ENCODE measurements around the gene ST6GALNAC4. TPM values are rescaled to one million over a fixed set of nuclear protein-coding genes. Genes with fewer than 3 reads are reported as not detected.

Gene ST6GALNAC4
- total and polyA plus RNA-seq, 7 donors = 8.9 to 52.6 (median 24.3) TPM

DNA sequence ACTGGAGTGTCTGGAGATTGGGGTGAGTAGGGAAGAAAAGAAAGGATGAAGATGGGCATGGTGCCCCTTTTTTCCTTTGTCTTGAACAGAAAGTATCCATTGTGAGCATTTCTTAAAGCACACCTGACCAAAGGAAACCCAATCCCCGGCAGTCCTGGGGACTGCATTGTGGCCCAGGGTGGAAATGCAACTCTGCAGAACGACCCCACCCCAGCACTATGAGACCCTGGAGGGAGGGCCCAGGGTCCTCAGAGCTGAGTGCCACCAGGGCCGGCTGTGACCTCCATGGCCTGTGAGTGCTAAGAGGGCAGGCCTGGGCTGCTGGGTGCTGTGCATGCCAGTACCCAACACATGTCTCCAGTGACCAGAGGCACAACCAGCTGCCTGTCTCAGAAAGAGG is 45.4 kb upstream of the ST6GALNAC4 start:
- no peaks in the 10 kb centered on the region for H3K9me3 ChIP-seq
- 64 to 74% (median 64%) methylated on average over 3 of the region's 3 CpGs for WGBS, 3 donors
- no peak overlapping the region for H3K4me3 ChIP-seq
- intact Hi-C loops (cut with DNase I) = no loop called here
- no peaks in the 10 kb centered on the region for H3K36me3 ChIP-seq (ENCODE audit: insufficient read depth in 1 of 2, low read depth in 1 of 2)
- DNase-seq (no peak), ATAC-seq (no peak)
- peaks cover 60% of the 10 kb centered on the region for H3K4me1 ChIP-seq
- H3K27me3 ChIP-seq (ENCODE audit: insufficient read depth in 3 of 3, low read length in 2 of 3) = no peaks in the 10 kb centered on the region
- no peak overlapping the region for H3K27ac ChIP-seq
- no peak for TF ChIP-seq CTCF (IDR thresholded peaks at IDR 0.05)

GRCh38 chr9:127961613-127962155 is 44.8 kb upstream of the ST6GALNAC4 start:
- H3K4me3 ChIP-seq = no peak overlapping the region
- DNase-seq (no peak), ATAC-seq (no peak)
- 92 to 99% (median 94%) methylated on average over 13 of the region's 13 CpGs for WGBS, 3 donors
- peaks cover 57% of the 10 kb centered on the region for H3K4me1 ChIP-seq
- no peaks in the 10 kb centered on the region for H3K9me3 ChIP-seq
- H3K27ac ChIP-seq = no peak overlapping the region
- intact Hi-C loops (cut with DNase I) = no loop called here
- TF ChIP-seq CTCF (IDR thresholded peaks at IDR 0.05) = no peak
- no peaks in the 10 kb centered on the region for H3K36me3 ChIP-seq (ENCODE audit: insufficient read depth in 1 of 2, low read depth in 1 of 2)
- H3K27me3 ChIP-seq (ENCODE audit: insufficient read depth in 3 of 3, low read length in 2 of 3) = no peaks in the 10 kb centered on the region

- no peaks in the 10 kb centered on the region for H3K36me3 ChIP-seq (ENCODE audit: insufficient read depth in 1 of 2, low read depth in 1 of 2)
- intact Hi-C loops (cut with DNase I) = no loop called here
- H3K27ac ChIP-seq = no peak overlapping the region
- TF ChIP-seq CTCF (IDR thresholded peaks at IDR 0.05) = no peak
- H3K9me3 ChIP-seq = no peaks in the 10 kb centered on the region
- H3K4me3 ChIP-seq = no peak overlapping the region
- peaks cover 54% of the 10 kb centered on the region for H3K4me1 ChIP-seq
- DNase-seq (no peak), ATAC-seq (no peak)
- no peaks in the 10 kb centered on the region for H3K27me3 ChIP-seq (ENCODE audit: insufficient read depth in 3 of 3, low read length in 2 of 3)
- WGBS, 3 donors = 65 to 75% (median 67%) methylated on average over 2 of the region's 2 CpGs
Observed at GRCh38 chr9:127961155-127961490, 44.3 kb upstream of the ST6GALNAC4 start.

- no peak for ATAC-seq
- WGBS, 3 donors = 37 to 49% (median 45%) methylated on average over 11 of the region's 11 CpGs
- H3K36me3 ChIP-seq (ENCODE audit: insufficient read depth in 1 of 2, low read depth in 1 of 2) = no peaks in the 10 kb centered on the region
- TF ChIP-seq CTCF (IDR thresholded peaks at IDR 0.05) = no peak
- H3K27ac ChIP-seq = peak overlapping the region; percentile 55
- no peaks in the 10 kb centered on the region for H3K27me3 ChIP-seq (ENCODE audit: insufficient read depth in 3 of 3, low read length in 2 of 3)
- intact Hi-C loops (cut with DNase I) = no loop called here
- no peak for DNase-seq
- H3K9me3 ChIP-seq = no peaks in the 10 kb centered on the region
- peaks cover 54% of the 10 kb centered on the region for H3K4me1 ChIP-seq
- H3K4me3 ChIP-seq = no peak overlapping the region
Observed at GRCh38 chr9:127960410-127961154, 43.7 kb upstream of the ST6GALNAC4 start.
